SK-N-SH treated with all-trans-retinoic acid at 6 μM for 48 hours (cell line): ENCODE measurements around the gene CTSD.

Experiments used
- ATAC-seq: fragments of 200-7000 bp; cut with Tn5 transposase; 3 replicates; pipeline ENCODE4 v1.9.1; 2020; ENCODE audit warnings: mild to moderate bottlenecking, moderate library complexity
- ARNTL ChIP-seq: fragments of 450-650 bp; formaldehyde crosslinking; IDR thresholded peaks from 2 replicates; pipeline ENCODE4 v1.5.0; 2020; ENCODE audit warnings: low read depth, mild to moderate bottlenecking, moderate library complexity, borderline replicate concordance
- BACH2 ChIP-seq: fragments of 250-450 bp; sonication (Bioruptor Pico); IDR thresholded peaks from 2 replicates; pipeline ENCODE4 v1.9.0; 2021; ENCODE audit warnings: mild to moderate bottlenecking, borderline replicate concordance
- CREB5 ChIP-seq: fragments of 250-450 bp; sonication (Bioruptor Pico); IDR thresholded peaks from 2 replicates; pipeline ENCODE4 v1.5.1; 2020; ENCODE audit warnings: low read depth, mild to moderate bottlenecking, moderate library complexity
- CSDC2 ChIP-seq: fragments of 250-450 bp; sonication (Bioruptor Pico); IDR thresholded peaks from 2 replicates; pipeline ENCODE4 v1.5.0; 2020; ENCODE audit warnings: mild to moderate bottlenecking, moderate library complexity
- ESRRG ChIP-seq: fragments of 250-450 bp; sonication (Bioruptor Pico); IDR thresholded peaks from 2 replicates; pipeline ENCODE4 v1.6.1; 2021; ENCODE audit warnings: mild to moderate bottlenecking
- GLIS3 ChIP-seq: fragments of 250-450 bp; sonication (Bioruptor Pico); IDR thresholded peaks from 2 replicates; pipeline ENCODE4 v1.5.0; 2020; ENCODE audit warnings: mild to moderate bottlenecking, moderate library complexity
- ISL1 ChIP-seq: fragments of 250-450 bp; sonication (Bioruptor Pico); IDR thresholded peaks from 2 replicates; pipeline ENCODE4 v2.1.2; 2022; ENCODE audit warnings: mild to moderate bottlenecking, moderate library complexity
- OSR1 ChIP-seq: fragments of 250-450 bp; sonication (Bioruptor Pico); IDR thresholded peaks from 2 replicates; pipeline ENCODE4 v1.8.0; 2022; ENCODE audit warnings: moderate library complexity, mild to moderate bottlenecking, inconsistent platforms
- PATZ1 ChIP-seq: fragments of 250-450 bp; sonication (Bioruptor Pico); IDR thresholded peaks from 2 replicates; pipeline ENCODE4 v1.8.0; 2020; ENCODE audit warnings: mild to moderate bottlenecking, moderate library complexity, borderline replicate concordance
- POU6F1 ChIP-seq: fragments of 250-450 bp; sonication (Bioruptor Pico); IDR thresholded peaks from 2 replicates; pipeline ENCODE4 v1.8.0; 2021; ENCODE audit warnings: low read depth, mild to moderate bottlenecking, moderate library complexity, borderline replicate concordance
- PPARA ChIP-seq: fragments of 250-450 bp; sonication (Bioruptor Pico); IDR thresholded peaks from 2 replicates; pipeline ENCODE4 v1.5.0; 2020; ENCODE audit warnings: mild to moderate bottlenecking, borderline replicate concordance
- RARB ChIP-seq: fragments of 250-450 bp; sonication (Bioruptor Pico); IDR thresholded peaks from 2 replicates; pipeline ENCODE4 v1.8.0; 2021; ENCODE audit warnings: mild to moderate bottlenecking, moderate library complexity
- SNAI2 ChIP-seq: fragments of 250-450 bp; sonication (Bioruptor Pico); IDR thresholded peaks from 2 replicates; pipeline ENCODE4 v1.5.0; 2020; ENCODE audit warnings: mild to moderate bottlenecking, moderate library complexity
- TCF4 ChIP-seq: fragments of 250-450 bp; sonication (Bioruptor Pico); IDR thresholded peaks from 2 replicates; pipeline ENCODE4 v1.8.0; 2021; ENCODE audit warnings: mild to moderate bottlenecking, moderate library complexity, borderline replicate concordance
- TSHZ2 ChIP-seq: fragments of 250-450 bp; sonication (Bioruptor Pico); IDR thresholded peaks from 2 replicates; pipeline ENCODE4 v1.5.0; 2020; ENCODE audit warnings: mild to moderate bottlenecking, moderate library complexity
- ZFP3 ChIP-seq: fragments of 250-450 bp; sonication (Bioruptor Pico); IDR thresholded peaks from 2 replicates; pipeline ENCODE4 v1.5.0; 2020; ENCODE audit warnings: mild to moderate bottlenecking, moderate library complexity
- ZNF565 ChIP-seq: fragments of 450-650 bp; formaldehyde crosslinking; conservative IDR thresholded peaks from 2 replicates; pipeline ENCODE4 v1.5.0; 2020; ENCODE audit warnings: low read depth, mild to moderate bottlenecking, moderate library complexity
- ZNF70 ChIP-seq: fragments of 450-650 bp; formaldehyde crosslinking; IDR thresholded peaks from 2 replicates; pipeline ENCODE4 v1.5.0; 2020; ENCODE audit warnings: mild to moderate bottlenecking, moderate library complexity
- ZNF8 ChIP-seq: fragments of 450-650 bp; formaldehyde crosslinking; IDR thresholded peaks from 2 replicates; pipeline ENCODE4 v1.5.0; 2020; ENCODE audit warnings: mild to moderate bottlenecking, moderate library complexity

The CTSD gene

GRCh38 chr11:1747753-1748635 lies 15.7 kb downstream of the CTSD start:
- ATAC-seq, result no peak
- no peak for TF ChIP-seq GLIS3 (CRISPR knock-in tag)
- TF ChIP-seq PPARA (CRISPR knock-in tag), result no peak
- no peak for TF ChIP-seq ZNF565 (CRISPR knock-in tag)
- no peak for TF ChIP-seq ZNF8
- TF ChIP-seq ARNTL, result no peak
- TF ChIP-seq BACH2 (CRISPR knock-in tag), result no peak
- TF ChIP-seq PATZ1 (CRISPR knock-in tag), result no peak
- TF ChIP-seq, all 23 proteins: peak for 0

GRCh38 chr11:1746956-1747752 lies 16.6 kb downstream of the CTSD start:
- ATAC-seq, result no peak
- TF ChIP-seq ZNF565 (CRISPR knock-in tag) (no peak), ZFP3 (CRISPR knock-in tag) (no peak), ZNF8 (no peak), ARNTL (no peak)

GRCh38 chr11:1746511-1746931 lies 17.2 kb downstream of the CTSD start:
- no peak for TF ChIP-seq RARB (CRISPR knock-in tag)
- TF ChIP-seq SNAI2, result no peak
- no peak for TF ChIP-seq ZNF565 (CRISPR knock-in tag)
- TF ChIP-seq PPARA (CRISPR knock-in tag), result no peak
- no peak for TF ChIP-seq TCF4 (CRISPR knock-in tag)
- no peak for TF ChIP-seq CREB5 (CRISPR knock-in tag)
- TF ChIP-seq TSHZ2 (CRISPR knock-in tag), result no peak
- no peak for TF ChIP-seq GLIS3 (CRISPR knock-in tag)
- TF ChIP-seq POU6F1, result no peak
- no peak for ATAC-seq

- no peak for ATAC-seq
- no peak for TF ChIP-seq OSR1 (CRISPR knock-in tag)
- no peak for TF ChIP-seq ISL1 (CRISPR knock-in tag)
- TF ChIP-seq RARB (CRISPR knock-in tag), result no peak
- no peak for TF ChIP-seq ARNTL
- TF ChIP-seq GLIS3 (CRISPR knock-in tag), result no peak
- TF ChIP-seq POU6F1, result no peak
- TF ChIP-seq ZFP3 (CRISPR knock-in tag), result no peak
- no peak for TF ChIP-seq CSDC2 (CRISPR knock-in tag)
- no peak for TF ChIP-seq ESRRG
- no peak for TF ChIP-seq ZNF70 (CRISPR knock-in tag)
These were observed 17.9 kb downstream of the CTSD start for GRCh38 chr11:1745701-1746320.
